BJ (cell line): Measurements from ENCODE around the gene PDZK1IP1. TPM values are rescaled to one million over a fixed set of nuclear protein-coding genes. Genes with fewer than 3 reads are reported as not detected.

Source experiments
- CTCF ChIA-PET: fragments of 350-600 bp; formaldehyde crosslinking; extraction: SDS; loops from one replicate; lab custom pipeline; 2021; ENCODE audit warnings: antibody characterized with exemption, inconsistent platforms; lab: Yijun Ruan, JAX
- POLR2A ChIA-PET: fragments of 300-600 bp; sonication (Branson Sonifier 250); formaldehyde crosslinking; extraction: SDS; loops from one replicate; lab custom pipeline; 2021; ENCODE audit warnings: antibody characterized with exemption; lab: Charles Lee
- DNase-seq: peaks from one replicate; pipeline ENCODE4 v3.0.0-alpha.2; 2011; ENCODE audit warnings: low read depth
- H3K27me3 ChIP-seq: 2 replicates; pipeline ENCODE4 v1.6.0; 2011; ENCODE audit warnings: low read length; ENCODE audit not compliant: control insufficient read depth, insufficient read depth
- H3K36me3 ChIP-seq: 2 replicates; pipeline ENCODE4 v1.5.1; 2011; ENCODE audit warnings: low read length; ENCODE audit not compliant: control insufficient read depth, insufficient read depth
- H3K4me3 ChIP-seq: 2 replicates; pipeline ENCODE4 v1.5.1; 2011; ENCODE audit warnings: low read depth, mild to moderate bottlenecking, control low read depth, low read length
- CTCF ChIP-seq: IDR thresholded peaks from 2 replicates; pipeline ENCODE4 v1.5.1; 2011; ENCODE audit warnings: low read depth, mild to moderate bottlenecking, control low read depth, inconsistent platforms, low read length, moderate library complexity; ENCODE audit not compliant: insufficient read depth
- polyA plus RNA-seq: library from polyadenylated mRNA; depleted of rRNA; stranded (reverse); fragments of >200 nt; gene quantifications from 2 replicates; pipeline ENCODE4 v1.2.3, GENCODE V29; 2011

Gene PDZK1IP1
- polyA plus RNA-seq, 1 experiment = not detected

- TF ChIP-seq CTCF = no peak
- no peaks in the 10 kb centered on the region for H3K36me3 ChIP-seq
- H3K27me3 ChIP-seq = peaks cover 55% of the 10 kb centered on the region
- POLR2A ChIA-PET = no interaction called here
- DNase-seq = no peak
- CTCF ChIA-PET = interaction anchor here (1.5 kb wide), 1 partner anchor 39 kb away, joined by 3 read pairs; no protein-coding TSS in a partner anchor
- no peak overlapping the region for H3K4me3 ChIP-seq
Observed at GRCh38 chr1:47223174-47223920, 33.5 kb upstream of the PDZK1IP1 start.

GRCh38 chr1:47222476-47222875, 32.6 kb upstream of the PDZK1IP1 start:
- no peak overlapping the region for H3K4me3 ChIP-seq
- peaks cover 51% of the 10 kb centered on the region for H3K27me3 ChIP-seq
- no peaks in the 10 kb centered on the region for H3K36me3 ChIP-seq
- ChIA-PET CTCF (interaction anchor here (1.0 to 1.7 kb wide), 3 partner anchors 11 to 43 kb away, joined by 3 to 6 read pairs (median 3); no protein-coding TSS in a partner anchor), POLR2A (no interaction called here)
- DNase-seq = no peak
- no peak for TF ChIP-seq CTCF

- DNase-seq = no peak
Observed at GRCh38 chr1:47219590-47220220, 29.9 kb upstream of the PDZK1IP1 start.

GRCh38 chr1:47219001-47219400, 29.2 kb upstream of the PDZK1IP1 start:
- POLR2A ChIA-PET = no interaction called here
- no peak for DNase-seq
- Histone ChIP-seq H3K36me3 (no peaks in the 10 kb centered on the region), H3K4me3 (no peak overlapping the region), H3K27me3 (peaks cover 23% of the 10 kb centered on the region)
- CTCF ChIA-PET = interaction anchor here (1.2 kb wide), 1 partner anchor 14 kb away, joined by 5 read pairs; no protein-coding TSS in a partner anchor
- TF ChIP-seq CTCF = no peak

More at GRCh38 chr1:47219590-47220220, 29.9 kb upstream of the PDZK1IP1 start:
- ChIA-PET CTCF (interaction anchor here (1.2 to 1.7 kb wide), 2 partner anchors 15 to 27 kb away, joined by 5 to 10 read pairs; no protein-coding TSS in a partner anchor), POLR2A (no interaction called here)
- no peaks in the 10 kb centered on the region for H3K36me3 ChIP-seq
- peaks cover 29% of the 10 kb centered on the region for H3K27me3 ChIP-seq
- no peak for TF ChIP-seq CTCF
- no peak overlapping the region for H3K4me3 ChIP-seq
